ENCODE measurements around the gene LENG8.
A peak's percentile ranks its signal among the peaks of the same experiment; 100 is the strongest.

The LENG8 gene

GRCh38 chr19:54449701-54450069 lies 686 bp downstream of the LENG8 start:
- H3K27me3 Mint-ChIP-seq (ENCODE audit: low read depth, poor library complexity): peaks cover 7% of the 10 kb centered on the region
- peak overlapping the region; percentile 100 for H3K4me3 Mint-ChIP-seq
- H3K36me3 Mint-ChIP-seq (ENCODE audit: low read depth): peaks cover 36% of the 10 kb centered on the region
- no peaks in the 10 kb centered on the region for H3K9me3 Mint-ChIP-seq
- DNase-seq: no peak
- TF ChIP-seq, protein P1, sequence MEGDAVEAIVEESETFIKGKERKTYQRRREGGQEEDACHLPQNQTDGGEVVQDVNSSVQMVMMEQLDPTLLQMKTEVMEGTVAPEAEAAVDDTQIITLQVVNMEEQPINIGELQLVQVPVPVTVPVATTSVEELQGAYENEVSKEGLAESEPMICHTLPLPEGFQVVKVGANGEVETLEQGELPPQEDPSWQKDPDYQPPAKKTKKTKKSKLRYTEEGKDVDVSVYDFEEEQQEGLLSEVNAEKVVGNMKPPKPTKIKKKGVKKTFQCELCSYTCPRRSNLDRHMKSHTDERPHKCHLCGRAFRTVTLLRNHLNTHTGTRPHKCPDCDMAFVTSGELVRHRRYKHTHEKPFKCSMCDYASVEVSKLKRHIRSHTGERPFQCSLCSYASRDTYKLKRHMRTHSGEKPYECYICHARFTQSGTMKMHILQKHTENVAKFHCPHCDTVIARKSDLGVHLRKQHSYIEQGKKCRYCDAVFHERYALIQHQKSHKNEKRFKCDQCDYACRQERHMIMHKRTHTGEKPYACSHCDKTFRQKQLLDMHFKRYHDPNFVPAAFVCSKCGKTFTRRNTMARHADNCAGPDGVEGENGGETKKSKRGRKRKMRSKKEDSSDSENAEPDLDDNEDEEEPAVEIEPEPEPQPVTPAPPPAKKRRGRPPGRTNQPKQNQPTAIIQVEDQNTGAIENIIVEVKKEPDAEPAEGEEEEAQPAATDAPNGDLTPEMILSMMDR (IDR thresholded peaks at IDR 0.05): no peak
- peaks cover 37% of the 10 kb centered on the region for H3K4me1 Mint-ChIP-seq
- H3K27ac Mint-ChIP-seq: peak overlapping the region; percentile 99

DNA sequence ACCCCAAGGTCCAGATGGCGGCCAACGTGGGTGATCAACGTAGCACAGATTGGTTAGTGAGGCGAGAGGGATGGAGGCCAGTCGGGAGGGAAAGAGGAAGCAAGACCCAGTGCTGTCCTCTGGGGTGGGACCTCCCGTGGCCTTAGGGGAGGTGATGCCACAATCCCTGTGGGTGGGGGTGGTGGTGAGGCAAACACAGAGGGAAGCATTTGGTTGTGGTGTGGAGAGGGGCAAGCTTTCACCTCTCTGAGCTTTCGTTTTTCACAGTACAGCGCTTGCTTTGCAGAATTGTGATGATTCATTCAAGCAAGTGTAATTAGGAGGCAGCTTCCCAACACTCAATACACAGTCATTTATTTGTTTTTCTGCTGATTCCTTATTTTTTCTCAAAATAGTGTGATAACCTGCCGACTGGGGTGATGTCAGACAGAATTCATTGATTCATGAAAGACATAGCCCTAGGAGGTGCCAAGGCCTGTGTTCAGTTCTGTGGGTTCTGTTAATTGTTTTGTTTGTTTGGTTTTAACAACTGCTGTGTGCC lies 2.4 kb downstream of the LENG8 start:
- peaks cover 7% of the 10 kb centered on the region for H3K27me3 Mint-ChIP-seq (ENCODE audit: low read depth, poor library complexity)
- H3K4me1 Mint-ChIP-seq: peaks cover 37% of the 10 kb centered on the region
- DNase-seq: no peak
- H3K36me3 Mint-ChIP-seq (ENCODE audit: low read depth): peaks cover 39% of the 10 kb centered on the region
- H3K4me3 Mint-ChIP-seq: peak overlapping the region; percentile 100
- no peaks in the 10 kb centered on the region for H3K9me3 Mint-ChIP-seq
- H3K27ac Mint-ChIP-seq: peak overlapping the region; percentile 75
- TF ChIP-seq, protein P1 (IDR thresholded peaks at IDR 0.05): no peak

DNA sequence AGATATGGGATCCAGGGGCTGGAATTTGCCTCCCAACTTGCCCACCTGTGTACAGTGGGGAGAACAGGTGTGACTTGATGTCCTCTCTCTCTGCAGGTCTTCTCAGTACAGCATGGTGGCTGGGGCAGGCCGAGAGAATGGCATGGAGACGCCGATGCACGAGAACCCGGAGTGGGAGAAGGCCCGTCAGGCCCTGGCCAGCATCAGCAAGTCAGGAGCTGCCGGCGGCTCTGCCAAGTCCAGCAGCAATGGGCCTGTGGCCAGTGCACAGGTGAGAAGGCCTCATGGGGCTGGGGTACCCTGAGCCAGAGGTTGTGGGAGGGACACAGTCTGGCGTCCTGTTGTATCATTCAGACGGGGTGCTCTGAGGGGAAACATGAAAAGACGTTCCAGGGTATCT lies 3.0 kb downstream of the LENG8 start:
- Mint-ChIP-seq H3K4me3 (no peak overlapping the region), H3K9me3 (no peaks in the 10 kb centered on the region), H3K4me1 (peaks cover 32% of the 10 kb centered on the region), H3K27me3 (ENCODE audit: low read depth, poor library complexity) (peaks cover 7% of the 10 kb centered on the region), H3K27ac (no peak overlapping the region), H3K36me3 (ENCODE audit: low read depth) (peaks cover 39% of the 10 kb centered on the region)
- TF ChIP-seq, protein P1 (IDR thresholded peaks at IDR 0.05): no peak
- no peak for DNase-seq

GRCh38 chr19:54452626-54453025 lies 3.6 kb downstream of the LENG8 start:
- Mint-ChIP-seq H3K27me3 (ENCODE audit: low read depth, poor library complexity) (peaks cover 7% of the 10 kb centered on the region), H3K9me3 (no peaks in the 10 kb centered on the region), H3K4me3 (no peak overlapping the region), H3K27ac (no peak overlapping the region), H3K36me3 (ENCODE audit: low read depth) (peaks cover 40% of the 10 kb centered on the region), H3K4me1 (peaks cover 25% of the 10 kb centered on the region)
- DNase-seq: no peak
- TF ChIP-seq, protein P1 (IDR thresholded peaks at IDR 0.05): no peak

DNA sequence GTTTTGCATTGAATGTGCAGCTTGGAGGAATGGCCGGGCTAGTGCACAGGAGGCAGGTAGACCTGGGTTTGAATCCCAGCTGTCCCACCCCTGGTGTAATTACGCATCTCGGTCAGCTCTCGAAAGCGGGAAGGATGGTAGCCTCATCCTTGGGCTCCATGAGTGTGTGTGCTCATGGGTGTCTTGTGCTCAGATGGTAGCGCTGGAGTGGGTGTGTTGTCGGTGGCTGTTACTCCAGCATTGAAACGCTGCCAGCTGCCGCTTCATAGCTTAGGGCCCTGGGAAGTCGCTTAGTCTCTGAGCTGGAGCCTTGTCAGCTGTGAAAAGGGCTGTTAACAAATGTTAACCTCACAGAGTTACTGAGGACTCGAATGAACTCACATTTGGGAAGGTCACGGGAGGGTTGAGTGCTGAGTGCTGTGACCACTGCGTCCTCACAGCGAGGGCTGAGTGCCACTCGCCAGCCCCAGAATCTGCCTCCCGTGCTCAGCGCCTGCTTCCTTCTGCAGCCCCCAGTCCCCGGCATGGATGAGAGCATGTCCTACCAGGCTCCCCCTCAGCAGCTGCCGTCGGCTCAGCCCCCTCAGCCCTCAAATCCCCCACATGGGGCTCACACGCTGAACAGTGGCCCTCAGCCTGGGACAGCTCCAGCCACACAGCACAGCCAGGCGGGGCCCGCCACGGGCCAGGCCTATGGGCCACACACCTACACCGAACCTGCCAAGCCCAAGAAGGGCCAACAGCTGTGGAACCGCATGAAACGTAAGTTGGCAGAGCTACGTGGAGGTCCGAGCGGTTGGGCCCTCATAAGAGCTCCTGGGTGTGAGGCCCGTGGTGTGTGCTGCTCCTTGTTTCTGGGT lies 5.2 kb downstream of the LENG8 start:
- H3K27ac Mint-ChIP-seq: no peak overlapping the region
- H3K9me3 Mint-ChIP-seq: no peaks in the 10 kb centered on the region
- H3K4me3 Mint-ChIP-seq: no peak overlapping the region
- H3K4me1 Mint-ChIP-seq: peaks cover 19% of the 10 kb centered on the region
- peaks cover 56% of the 10 kb centered on the region for H3K36me3 Mint-ChIP-seq (ENCODE audit: low read depth)
- TF ChIP-seq, protein P1 (IDR thresholded peaks at IDR 0.05): no peak
- H3K27me3 Mint-ChIP-seq (ENCODE audit: low read depth, poor library complexity): peaks cover 3% of the 10 kb centered on the region
- DNase-seq: no peak

Measured in nephron progenitor cell (in vitro differentiated cells).